ENCODE data around the gene KCNG4. TPM values are rescaled to one million over a fixed set of nuclear protein-coding genes. Genes with fewer than 3 reads are reported as not detected.
"Not testable (repeated sequence)": the region's sequence is repeated elsewhere in the genome, so short reads cannot be mapped to it uniquely, and the experiment has no call there.

The KCNG4 gene
- total RNA-seq, 1 experiment from 2014 or later: 2.4 TPM

DNA sequence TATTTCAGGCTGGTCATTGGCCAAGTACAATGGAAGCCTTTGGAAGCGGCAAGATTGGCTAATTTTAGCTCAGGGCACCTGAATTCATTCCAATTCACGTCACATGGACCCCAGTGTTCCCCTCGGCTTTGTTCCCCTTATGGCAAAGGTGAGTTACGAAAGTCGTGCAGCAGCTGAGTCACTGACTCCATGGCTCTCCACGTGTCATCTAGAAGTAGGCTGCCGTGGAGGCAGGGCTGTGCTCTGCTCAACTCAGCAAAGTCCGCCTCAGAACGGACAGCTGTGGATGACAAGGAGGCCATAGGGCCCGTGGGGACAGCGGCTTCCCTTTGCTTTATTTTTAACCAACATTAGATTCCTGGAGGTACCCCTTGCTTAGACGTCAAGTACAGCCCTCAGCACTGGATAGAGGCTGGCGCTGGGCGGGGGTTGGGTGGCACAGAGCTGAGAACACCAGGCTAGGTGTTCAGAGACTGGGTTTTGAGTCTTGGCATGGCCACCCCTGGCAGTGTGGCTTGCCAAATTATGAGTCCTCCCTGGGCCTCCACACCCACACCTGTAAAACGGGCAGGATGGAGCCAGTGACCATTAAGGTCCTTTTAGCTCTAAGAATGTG, 25.3 kb downstream of the KCNG4 start:
- H3K27ac ChIP-seq: no peak overlapping the region
- no peak overlapping the region for H3K4me3 ChIP-seq
- H3K36me3 ChIP-seq: no peaks in the 10 kb centered on the region
- H3K4me1 ChIP-seq: no peaks in the 10 kb centered on the region
- H3K9me3 ChIP-seq (replicated peaks): no peaks in the 10 kb centered on the region
- H3K27me3 ChIP-seq: no peaks in the 10 kb centered on the region
- no peak for DNase-seq

DNA sequence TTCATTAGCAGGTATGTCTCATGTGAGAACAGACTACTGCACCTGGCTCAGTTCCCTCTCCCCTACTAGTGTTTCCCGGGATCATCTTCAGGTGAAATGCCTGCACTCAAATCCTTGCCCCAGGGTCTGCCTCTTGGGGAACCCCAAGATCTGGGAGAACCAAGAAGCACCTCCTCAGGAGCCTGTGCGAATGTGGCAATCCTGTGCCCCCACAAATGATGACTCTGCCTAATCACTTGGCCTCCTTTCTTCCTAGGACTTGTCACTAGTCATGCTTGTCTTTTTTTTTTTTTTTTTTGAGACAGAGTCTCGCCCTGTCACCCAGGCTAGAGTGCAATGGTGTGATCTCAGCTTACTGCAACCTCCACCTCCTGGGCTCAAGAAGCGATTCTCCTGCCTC, 27.2 kb downstream of the KCNG4 start:
- peaks cover 5% of the 10 kb centered on the region; the same call in 1 of the 2 replicates for H3K4me1 ChIP-seq
- no peaks in the 10 kb centered on the region for H3K9me3 ChIP-seq (replicated peaks)
- H3K27ac ChIP-seq: no peak overlapping the region
- no peaks in the 10 kb centered on the region for H3K36me3 ChIP-seq
- H3K27me3 ChIP-seq: no peaks in the 10 kb centered on the region
- DNase-seq: no peak
- no peak overlapping the region for H3K4me3 ChIP-seq

DNA sequence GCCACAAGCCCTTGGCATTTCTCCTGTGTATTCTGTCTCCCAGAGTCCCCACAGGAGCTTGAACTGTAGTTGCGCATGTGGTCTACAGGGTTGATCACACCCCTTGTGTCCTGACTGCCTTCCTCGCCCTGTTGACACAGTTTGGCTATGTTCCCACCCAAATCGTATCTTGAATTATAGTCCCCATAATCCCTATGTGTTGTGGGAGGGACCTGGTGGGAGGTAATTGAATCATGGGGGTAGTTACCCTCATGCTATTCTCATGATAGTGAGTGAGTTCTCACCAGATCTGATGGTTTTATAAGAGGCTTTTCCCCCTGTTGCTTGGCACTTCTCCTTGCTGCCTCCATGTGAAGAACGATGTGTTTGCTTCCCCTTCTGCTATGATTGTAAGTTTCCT, 27.7 kb downstream of the KCNG4 start:
- Histone ChIP-seq H3K36me3 (no peaks in the 10 kb centered on the region), H3K9me3 (replicated peaks) (no peaks in the 10 kb centered on the region), H3K4me1 (peaks cover 6% of the 10 kb centered on the region; the same call in 1 of the 2 replicates), H3K4me3 (no peak overlapping the region), H3K27me3 (no peaks in the 10 kb centered on the region), H3K27ac (no peak overlapping the region)
- DNase-seq: no peak

DNA sequence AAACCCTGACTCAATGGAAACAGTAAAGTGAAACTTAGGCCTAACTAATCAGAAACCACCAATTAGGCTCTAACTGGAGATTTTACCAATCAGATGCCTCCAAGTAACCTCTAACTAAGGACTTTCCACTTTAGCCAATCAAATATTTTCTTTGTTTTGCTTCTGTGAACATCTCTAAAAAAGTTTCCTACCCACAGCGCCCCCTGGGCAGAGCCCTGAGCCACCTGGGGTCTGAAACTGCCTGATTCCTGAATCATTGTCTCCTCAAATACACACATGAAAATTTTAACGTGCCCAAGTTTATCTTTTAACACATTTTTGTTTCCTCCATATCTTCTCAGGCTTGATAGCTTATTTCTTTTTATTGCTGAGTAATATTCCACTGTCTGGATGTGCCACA, 29.8 kb downstream of the KCNG4 start:
- no peak for DNase-seq
- no peaks in the 10 kb centered on the region for H3K36me3 ChIP-seq
- H3K9me3 ChIP-seq (replicated peaks): no peaks in the 10 kb centered on the region
- H3K4me1 ChIP-seq: peaks cover 6% of the 10 kb centered on the region; the same call in 1 of the 2 replicates
- H3K4me3 ChIP-seq: no peak overlapping the region
- H3K27me3 ChIP-seq: no peaks in the 10 kb centered on the region
- no peak overlapping the region for H3K27ac ChIP-seq

DNA sequence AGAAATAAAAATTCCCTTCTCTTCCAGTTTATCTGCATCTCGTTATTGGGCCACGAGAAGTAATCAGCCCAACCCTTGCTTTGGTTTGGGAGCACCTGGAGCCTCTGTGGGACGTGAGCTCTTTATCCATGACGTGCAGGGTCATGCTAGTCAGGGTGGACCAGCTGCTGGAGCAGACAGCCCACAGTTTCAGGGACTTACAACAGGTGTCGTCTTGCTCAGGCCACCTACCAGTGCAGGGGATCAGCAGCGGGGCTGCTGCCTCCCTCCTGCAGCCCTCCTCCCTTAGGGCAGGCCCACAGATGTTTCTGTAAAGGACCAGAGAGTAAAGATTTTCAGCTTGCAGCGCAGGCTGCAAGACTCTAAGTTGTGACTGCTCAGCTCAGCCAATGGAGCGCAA, 31.9 kb downstream of the KCNG4 start:
- Histone ChIP-seq H3K4me1 (peaks cover 6% of the 10 kb centered on the region; the same call in 1 of the 2 replicates), H3K9me3 (replicated peaks) (no peaks in the 10 kb centered on the region), H3K4me3 (no peak overlapping the region), H3K36me3 (no peaks in the 10 kb centered on the region), H3K27me3 (no peaks in the 10 kb centered on the region), H3K27ac (no peak overlapping the region)
- DNase-seq: peak; percentile 52 to 59

DNA sequence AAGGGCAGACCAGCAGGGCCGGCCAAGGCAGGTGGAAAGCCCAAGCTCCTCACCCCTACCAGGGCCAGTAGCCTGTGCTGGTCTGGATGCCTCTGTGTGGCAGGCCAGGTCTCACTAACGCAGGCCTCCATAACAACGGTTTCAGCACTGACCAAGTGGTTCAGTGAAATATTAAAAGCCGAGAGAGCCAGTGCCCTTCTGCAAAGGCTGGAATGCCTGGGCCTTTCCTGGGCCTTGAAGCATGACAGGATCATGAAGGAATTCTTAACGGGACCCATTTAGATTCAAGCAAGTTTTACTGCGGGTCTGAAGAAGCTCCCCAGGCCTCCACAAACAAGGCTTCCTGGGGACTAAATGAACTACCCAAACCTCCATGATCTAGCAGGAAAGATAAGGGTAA, 32.6 kb downstream of the KCNG4 start:
- peaks cover 6% of the 10 kb centered on the region; the same call in 1 of the 2 replicates for H3K4me1 ChIP-seq
- no peak overlapping the region for H3K27ac ChIP-seq
- no peaks in the 10 kb centered on the region for H3K9me3 ChIP-seq (replicated peaks)
- H3K4me3 ChIP-seq: no peak overlapping the region
- H3K27me3 ChIP-seq: no peaks in the 10 kb centered on the region
- H3K36me3 ChIP-seq: no peaks in the 10 kb centered on the region
- DNase-seq: no peak

DNA sequence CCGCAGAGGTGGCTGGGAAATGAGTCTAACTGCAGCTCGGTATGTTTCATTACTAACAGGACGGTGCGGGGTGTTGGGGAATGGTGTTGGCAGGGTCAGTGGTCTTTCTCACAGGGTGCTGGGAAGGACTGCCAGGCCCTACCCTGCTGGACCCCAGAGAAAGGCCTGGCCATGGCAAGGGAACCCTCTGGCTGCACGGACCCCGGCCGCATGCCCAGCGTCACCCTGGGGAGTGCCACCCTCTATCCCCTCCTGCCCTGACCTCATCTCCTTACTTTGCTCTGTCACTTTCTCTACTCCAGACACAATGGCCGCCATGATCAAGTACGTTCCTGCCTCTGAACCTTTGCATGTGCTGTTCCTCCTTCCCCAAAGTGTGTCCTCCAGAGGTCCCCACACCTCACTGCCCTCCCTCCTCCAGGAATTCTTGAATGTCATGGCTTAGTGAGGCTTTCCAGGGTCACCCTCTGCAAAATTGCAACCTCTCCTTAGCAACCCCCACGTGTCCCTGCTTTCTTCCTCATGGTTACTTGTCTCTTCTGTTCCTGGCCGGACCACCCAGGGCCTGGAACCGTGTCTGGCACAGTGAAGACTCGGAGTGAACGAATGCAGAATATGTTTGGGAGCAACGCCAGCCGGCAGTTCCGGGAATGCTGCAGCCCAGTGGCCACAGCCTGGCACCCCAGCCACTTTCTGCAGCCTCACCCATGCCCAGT, 33.7 kb downstream of the KCNG4 start:
- H3K27me3 ChIP-seq: no peaks in the 10 kb centered on the region
- H3K4me1 ChIP-seq: peaks cover 6% of the 10 kb centered on the region; the same call in 1 of the 2 replicates
- DNase-seq: no peak
- no peaks in the 10 kb centered on the region for H3K36me3 ChIP-seq
- H3K9me3 ChIP-seq (replicated peaks): no peaks in the 10 kb centered on the region
- H3K4me3 ChIP-seq: no peak overlapping the region
- H3K27ac ChIP-seq: no peak overlapping the region

DNA sequence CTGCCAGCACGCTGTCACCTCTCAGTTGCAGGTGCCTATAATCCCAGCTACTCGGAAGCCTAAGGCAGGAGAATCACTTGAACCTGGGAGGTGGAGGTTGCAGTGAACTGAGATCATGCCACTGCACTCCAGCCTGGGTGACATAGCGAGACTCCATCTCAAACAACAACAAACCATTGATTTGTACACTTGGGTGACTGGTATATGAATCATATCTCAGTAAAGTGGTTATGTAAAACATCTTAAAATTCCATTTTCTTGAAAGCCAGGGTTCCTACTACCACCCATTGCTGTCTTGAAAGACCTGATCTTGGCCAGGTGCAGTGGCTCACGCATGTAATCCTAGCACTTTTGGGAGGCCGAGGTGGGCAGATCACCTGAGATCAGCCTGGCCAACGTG, 34.7 kb downstream of the KCNG4 start:
- not testable (repeated sequence) for H3K4me3 ChIP-seq; H3K36me3 ChIP-seq; H3K4me1 ChIP-seq; H3K27me3 ChIP-seq; DNase-seq; H3K27ac ChIP-seq; H3K9me3 ChIP-seq (replicated peaks)

DNA sequence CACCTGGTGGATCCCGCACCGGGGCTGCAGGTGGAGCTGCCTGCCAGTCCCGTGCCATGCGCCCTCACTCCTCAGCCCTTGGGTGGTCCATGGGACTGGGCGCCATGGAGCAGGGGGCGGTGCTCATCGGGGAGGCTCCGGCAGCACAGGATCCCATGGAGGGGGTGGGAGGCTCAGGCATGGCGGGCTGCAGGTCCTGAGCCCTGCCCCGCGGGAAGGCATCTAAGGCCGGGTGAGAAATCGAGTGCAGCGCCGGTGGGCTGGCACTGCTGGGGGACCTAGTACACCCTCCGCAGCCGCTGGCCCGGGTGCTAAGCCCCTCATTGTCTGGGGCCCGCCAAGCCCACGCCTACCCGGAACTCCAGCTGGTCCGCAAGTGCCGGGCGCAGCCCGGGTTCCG, 35.3 kb downstream of the KCNG4 start:
- not testable (repeated sequence) for H3K9me3 ChIP-seq (replicated peaks); H3K4me1 ChIP-seq; H3K4me3 ChIP-seq; H3K27me3 ChIP-seq; H3K36me3 ChIP-seq; H3K27ac ChIP-seq; DNase-seq

DNA sequence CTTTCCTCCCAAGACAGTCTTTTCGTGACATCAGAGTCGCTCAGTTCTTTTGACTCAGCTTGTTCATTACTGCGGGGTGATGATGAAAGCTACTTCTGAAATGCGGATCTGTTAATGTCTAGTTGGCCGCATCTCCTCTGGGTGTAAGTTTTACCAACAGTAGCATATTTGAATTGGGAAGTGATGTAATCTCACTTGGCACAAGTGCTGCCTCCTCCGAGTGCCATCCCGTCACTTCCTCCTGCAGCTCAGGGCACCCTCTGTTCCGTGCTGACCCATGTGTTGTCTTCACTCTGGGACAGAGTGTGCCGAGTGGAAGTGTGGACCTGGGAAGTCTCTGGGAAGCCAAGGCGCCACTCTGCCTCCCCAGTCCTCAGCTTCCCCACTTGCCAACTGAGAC, 40.0 kb downstream of the KCNG4 start:
- no peak overlapping the region for H3K4me3 ChIP-seq
- no peak overlapping the region for H3K27ac ChIP-seq
- no peaks in the 10 kb centered on the region for H3K9me3 ChIP-seq (replicated peaks)
- no peaks in the 10 kb centered on the region for H3K36me3 ChIP-seq
- no peaks in the 10 kb centered on the region for H3K4me1 ChIP-seq
- no peaks in the 10 kb centered on the region for H3K27me3 ChIP-seq
- no peak for DNase-seq

DNA sequence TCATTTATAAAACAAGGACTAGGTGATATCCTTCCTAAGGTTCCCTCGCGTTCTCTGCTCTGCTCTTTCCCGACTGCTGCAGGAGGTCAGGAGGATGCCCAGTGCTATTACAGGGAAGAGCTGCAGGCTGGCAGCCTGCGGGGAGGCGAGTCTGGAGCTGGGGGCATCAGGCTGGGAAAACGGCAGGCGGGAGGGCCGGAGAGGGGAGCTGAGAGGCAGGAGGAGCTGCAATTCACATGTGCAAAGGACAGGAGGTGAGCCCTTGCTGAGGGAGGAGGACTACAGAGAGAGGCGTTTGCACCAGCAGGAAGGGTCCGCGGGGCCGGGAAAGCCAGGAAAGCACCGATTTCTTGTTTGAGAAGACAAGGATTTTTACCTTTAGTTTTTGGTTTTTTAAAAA, 40.7 kb downstream of the KCNG4 start:
- H3K27ac ChIP-seq: no peak overlapping the region
- no peaks in the 10 kb centered on the region for H3K36me3 ChIP-seq
- no peak for DNase-seq
- no peaks in the 10 kb centered on the region for H3K4me1 ChIP-seq
- no peaks in the 10 kb centered on the region for H3K9me3 ChIP-seq (replicated peaks)
- H3K27me3 ChIP-seq: no peaks in the 10 kb centered on the region
- no peak overlapping the region for H3K4me3 ChIP-seq

DNA sequence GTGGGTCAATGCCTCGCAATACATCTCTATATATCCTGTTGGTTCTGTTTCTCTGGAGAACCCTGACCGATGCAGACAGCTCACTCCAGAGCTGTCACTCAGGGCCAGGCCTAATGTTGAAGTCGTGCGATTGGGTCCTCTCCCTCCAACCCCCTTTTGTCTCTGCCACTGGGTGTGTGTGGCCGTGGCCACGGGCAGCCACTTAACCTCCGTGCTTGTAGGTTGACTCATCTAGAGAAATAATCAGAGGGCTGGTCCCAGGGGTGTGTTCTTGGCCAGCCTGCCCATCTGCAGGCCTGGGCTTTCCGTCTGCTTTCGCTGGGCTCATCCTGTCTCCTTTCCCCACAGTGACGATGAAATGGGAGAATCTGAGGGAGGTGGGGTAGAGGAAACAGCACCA, 41.4 kb downstream of the KCNG4 start:
- Histone ChIP-seq H3K4me3 (no peak overlapping the region), H3K9me3 (replicated peaks) (no peaks in the 10 kb centered on the region), H3K36me3 (no peaks in the 10 kb centered on the region), H3K4me1 (no peaks in the 10 kb centered on the region), H3K27ac (no peak overlapping the region), H3K27me3 (no peaks in the 10 kb centered on the region)
- DNase-seq: no peak

DNA sequence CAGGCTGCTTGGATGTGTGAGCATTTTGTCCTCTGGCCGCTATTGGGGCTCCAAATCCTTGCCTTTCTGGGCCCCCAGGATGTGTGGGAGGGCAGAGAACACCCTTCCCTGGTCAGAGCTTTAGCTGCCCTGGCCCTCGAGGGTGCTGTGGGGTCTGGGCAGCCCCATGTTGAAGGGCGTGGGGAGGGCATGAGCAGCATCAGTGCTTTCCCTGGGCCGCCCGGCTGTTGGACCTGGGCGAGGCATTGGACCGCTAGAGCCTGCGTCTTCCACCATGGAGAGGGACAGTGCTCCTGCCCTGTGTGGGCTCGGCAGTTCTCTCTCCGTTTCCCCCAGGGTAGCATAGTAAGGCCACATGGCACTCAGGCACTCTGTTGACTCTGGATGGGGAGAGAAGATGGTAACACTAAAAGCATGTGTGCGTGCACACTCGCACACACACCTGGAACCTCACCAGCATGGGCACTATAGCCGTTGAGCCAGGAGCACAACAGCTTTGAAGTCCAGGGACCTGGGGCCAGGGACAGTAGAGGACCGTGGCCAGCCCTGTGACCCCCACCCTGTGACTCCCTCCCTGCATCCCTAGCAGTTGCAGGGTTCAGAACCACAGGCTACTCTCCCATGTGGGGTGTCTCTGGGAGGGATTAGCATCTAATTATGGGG, 42.2 kb downstream of the KCNG4 start:
- H3K27ac ChIP-seq: no peak overlapping the region
- H3K27me3 ChIP-seq: no peaks in the 10 kb centered on the region
- H3K36me3 ChIP-seq: no peaks in the 10 kb centered on the region
- no peaks in the 10 kb centered on the region for H3K4me1 ChIP-seq
- no peak overlapping the region for H3K4me3 ChIP-seq
- H3K9me3 ChIP-seq (replicated peaks): no peaks in the 10 kb centered on the region
- no peak for DNase-seq

DNA sequence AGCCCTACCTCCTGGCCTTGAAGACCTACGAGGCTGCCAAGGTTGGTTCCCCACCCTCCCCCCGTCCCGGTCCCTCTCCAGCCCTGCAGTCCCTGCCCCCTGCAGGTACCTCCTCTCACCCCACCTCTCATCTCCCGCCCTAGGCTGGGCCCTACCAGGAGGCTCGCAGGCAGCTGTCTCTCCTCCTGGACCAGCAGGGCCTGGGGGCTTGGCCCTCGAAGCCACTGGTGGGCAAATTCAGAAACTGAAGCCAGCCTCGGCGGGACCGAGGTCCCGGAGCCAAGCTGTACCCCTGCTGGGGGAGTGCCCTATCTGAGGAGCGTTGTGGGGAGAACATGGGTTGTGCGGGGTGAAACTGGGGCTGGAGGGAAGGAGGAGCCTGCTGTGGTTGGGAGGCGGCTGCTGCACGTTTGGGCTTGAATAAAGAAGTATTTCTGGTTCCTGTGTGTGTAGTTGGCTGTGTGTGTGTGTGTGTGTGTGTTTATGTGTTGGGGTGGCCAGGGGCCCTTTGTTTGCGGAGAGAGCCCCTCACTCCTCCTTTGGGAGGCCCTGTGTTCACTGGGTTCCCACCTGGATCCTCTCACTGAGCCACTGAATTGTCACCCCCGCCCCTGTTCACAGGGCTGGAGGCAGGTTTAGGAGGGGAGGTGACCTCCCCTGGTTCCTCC, 43.0 kb downstream of the KCNG4 start:
- Histone ChIP-seq H3K4me3 (no peak overlapping the region), H3K36me3 (no peaks in the 10 kb centered on the region), H3K27me3 (no peaks in the 10 kb centered on the region), H3K9me3 (replicated peaks) (no peaks in the 10 kb centered on the region), H3K27ac (no peak overlapping the region), H3K4me1 (no peaks in the 10 kb centered on the region)
- DNase-seq: no peak

DNA sequence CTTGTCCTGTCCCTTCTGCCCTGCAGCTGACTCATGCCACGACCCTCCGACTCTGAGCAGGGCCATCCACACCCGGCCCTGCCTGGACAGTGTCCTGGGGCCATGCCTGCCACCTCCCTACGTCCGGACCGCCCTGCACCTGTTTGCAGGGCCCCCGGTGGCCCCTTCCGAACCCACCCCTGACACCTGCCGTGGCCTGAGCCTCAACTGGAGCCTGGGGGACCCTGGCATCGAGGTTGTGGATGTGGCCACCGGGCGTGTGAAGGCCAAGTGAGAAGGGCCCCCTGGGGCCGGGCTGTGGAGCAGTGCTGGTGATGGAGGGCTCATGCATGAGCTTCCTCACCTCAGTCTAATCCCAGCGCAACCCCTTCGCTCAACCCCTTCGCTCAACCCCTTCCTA, 43.7 kb downstream of the KCNG4 start:
- DNase-seq: no peak

More for the DNA sequence above, 43.7 kb downstream of the KCNG4 start:
- Histone ChIP-seq H3K9me3 (replicated peaks) (no peaks in the 10 kb centered on the region), H3K27me3 (no peaks in the 10 kb centered on the region), H3K4me3 (no peak overlapping the region), H3K4me1 (no peaks in the 10 kb centered on the region), H3K27ac (no peak overlapping the region), H3K36me3 (no peaks in the 10 kb centered on the region)
